Activated gamma-delta T cell treated with Interleukin-2 at 50 U/mL for 16 hours (primary cell): ENCODE data around the gene INHBB.

Experiments used
- DNase-seq: peaks from one replicate; pipeline ENCODE4 v3.0.0-alpha.2; 2020

INHBB gene

GRCh38 chr2:120399889-120400240, 53.9 kb downstream of the INHBB start:
- DNase-seq = no peak

DNA sequence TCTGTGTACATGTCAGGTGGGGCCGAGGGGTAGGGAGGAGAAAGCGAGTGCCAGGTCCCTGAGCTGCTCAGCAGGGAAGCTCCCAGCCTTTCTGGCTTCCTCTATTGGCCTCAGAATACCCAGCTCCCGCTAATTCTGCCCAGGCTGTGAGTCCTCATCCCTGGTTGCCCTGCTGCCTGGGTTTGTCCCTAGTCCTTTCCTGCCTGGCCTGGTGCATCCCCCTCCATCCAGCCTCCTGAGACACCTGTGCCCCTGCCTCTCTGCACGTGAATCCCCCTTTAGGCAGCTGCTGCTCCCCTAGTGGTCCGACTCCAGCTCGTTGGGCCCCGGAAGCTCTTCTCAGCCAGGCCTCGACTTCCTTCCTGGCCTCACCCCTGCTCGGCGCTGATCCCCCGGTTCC, 54.6 kb downstream of the INHBB start:
- no peak for DNase-seq
